ACC112 (cell line): ENCODE measurements around the gene NNMT.

Source experiments
- H2AFZ ChIP-seq: fragments of 200-600 bp; sonication (generic); one replicate; pipeline ENCODE4 v1.6.0; 2017; ENCODE audit warnings: antibody characterized with exemption, low read length; ENCODE audit not compliant: unreplicated experiment
- H3K27ac ChIP-seq: fragments of 200-600 bp; sonication (generic); 2 replicates; pipeline ENCODE4 v1.5.1; 2014; ENCODE audit warnings: low read depth, mild to moderate bottlenecking, antibody characterized with exemption, low read length, moderate library complexity
- H3K27me3 ChIP-seq: fragments of 200-600 bp; sonication (generic); 2 replicates; pipeline ENCODE4 v1.6.1; 2014; ENCODE audit warnings: mild to moderate bottlenecking, antibody characterized with exemption, low read length, moderate library complexity, mixed read lengths; ENCODE audit not compliant: insufficient read depth
- H3K36me3 ChIP-seq: fragments of 200-600 bp; sonication (generic); 2 replicates; pipeline ENCODE4 v1.6.1; 2016; ENCODE audit warnings: mild to moderate bottlenecking, antibody characterized with exemption, low read length, moderate library complexity, mixed read lengths; ENCODE audit not compliant: insufficient read depth
- H3K4me1 ChIP-seq: fragments of 200-600 bp; sonication (generic); one replicate; pipeline ENCODE4 v1.6.1; 2016; ENCODE audit warnings: low read length, mixed read lengths; ENCODE audit not compliant: insufficient read depth, unreplicated experiment, control insufficient read depth
- H3K4me3 ChIP-seq: fragments of 200-600 bp; sonication (generic); 2 replicates; pipeline ENCODE4 v1.5.1; 2014; ENCODE audit warnings: mild to moderate bottlenecking, low read depth, low read length
- H3K79me2 ChIP-seq: fragments of 200-600 bp; sonication (generic); one replicate; pipeline ENCODE4 v1.6.0; 2016; ENCODE audit warnings: low read length; ENCODE audit not compliant: control insufficient read depth, unreplicated experiment, insufficient read depth

The NNMT gene

GRCh38 chr11:114295676-114296604 is at the start of gene NNMT:
NNMT (plus strand) TSS chr11:114296399; CDS start chr11:114296557, 158 bp downstream.
- Histone ChIP-seq H3K27ac (peak within 1 kb of the TSS; percentile 100), H3K4me3 (peak within 1 kb of the TSS; percentile 89), H3K27me3 (no peaks in the 10 kb centered on the region), H2AFZ (no peak within 1 kb of the TSS), H3K79me2 (peaks cover 46% of the 10 kb centered on the region), H3K36me3 (peaks cover 34% of the 10 kb centered on the region), H3K4me1 (peaks cover 39% of the 10 kb centered on the region)

GRCh38 chr11:114247070-114247789 is 49.0 kb upstream of the NNMT start:
- Histone ChIP-seq H3K4me1 (no peaks in the 10 kb centered on the region), H3K27ac (no peak overlapping the region), H3K79me2 (no peaks in the 10 kb centered on the region), H3K4me3 (no peak overlapping the region), H2AFZ (no peak overlapping the region), H3K36me3 (peaks cover 27% of the 10 kb centered on the region; the same call in 1 of the 2 replicates), H3K27me3 (no peaks in the 10 kb centered on the region)

- Histone ChIP-seq H3K4me3 (no peak overlapping the region), H2AFZ (no peak overlapping the region), H3K79me2 (no peaks in the 10 kb centered on the region), H3K36me3 (peaks cover 17% of the 10 kb centered on the region; the same call in 1 of the 2 replicates), H3K27ac (no peak overlapping the region), H3K27me3 (no peaks in the 10 kb centered on the region), H3K4me1 (no peaks in the 10 kb centered on the region)
Observed at GRCh38 chr11:114250180-114250579, 46.0 kb upstream of the NNMT start.

DNA sequence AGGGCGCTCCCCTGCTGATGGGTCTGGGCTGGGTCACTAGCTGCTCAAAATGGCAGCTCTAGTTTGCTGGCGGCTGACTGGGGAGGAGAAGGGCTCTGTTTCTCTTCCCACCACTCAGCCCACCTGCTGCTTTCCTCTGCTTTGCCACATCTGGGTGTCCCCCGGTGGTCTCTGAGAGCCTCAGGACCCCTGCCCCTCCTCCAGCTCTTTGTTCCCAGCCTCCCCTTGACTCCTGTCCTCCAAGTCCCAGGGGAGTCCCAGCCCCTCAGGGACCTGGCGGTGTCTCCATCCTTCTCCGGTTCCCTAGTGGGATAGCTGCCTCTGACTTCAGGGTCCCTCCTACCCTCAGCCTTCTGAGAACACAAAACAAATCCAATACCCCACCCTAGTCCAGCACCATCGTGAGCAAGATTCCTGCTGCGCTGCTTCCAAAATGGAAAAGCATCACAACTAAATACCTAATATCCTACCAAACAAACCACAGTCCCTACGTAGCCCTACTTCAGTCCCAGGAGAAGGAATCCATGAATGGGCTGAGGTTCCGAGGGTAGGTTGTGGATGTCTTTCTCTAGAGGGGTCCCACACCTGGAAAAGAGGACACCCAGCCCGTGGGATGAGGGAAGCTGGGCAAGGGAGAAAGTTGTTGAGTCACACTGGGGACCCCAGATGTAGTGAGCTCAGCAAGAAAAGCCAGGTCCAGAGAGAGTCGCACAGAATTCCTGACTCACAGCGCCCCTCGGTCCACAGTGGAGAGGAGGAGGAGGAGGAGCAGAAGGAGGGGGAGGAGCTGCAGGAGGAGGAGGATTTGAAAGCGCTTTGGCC is 45.0 kb upstream of the NNMT start:
- no peaks in the 10 kb centered on the region for H3K4me1 ChIP-seq
- no peaks in the 10 kb centered on the region for H3K27me3 ChIP-seq
- H3K79me2 ChIP-seq = no peaks in the 10 kb centered on the region
- no peak overlapping the region for H2AFZ ChIP-seq
- no peak overlapping the region for H3K27ac ChIP-seq
- no peak overlapping the region for H3K4me3 ChIP-seq
- H3K36me3 ChIP-seq = peaks cover 9% of the 10 kb centered on the region

- H2AFZ ChIP-seq = no peak overlapping the region
- H3K4me1 ChIP-seq = peaks cover 1% of the 10 kb centered on the region
- H3K79me2 ChIP-seq = no peaks in the 10 kb centered on the region
- no peak overlapping the region for H3K4me3 ChIP-seq
- no peaks in the 10 kb centered on the region for H3K27me3 ChIP-seq
- H3K36me3 ChIP-seq = peaks cover 8% of the 10 kb centered on the region
- H3K27ac ChIP-seq = no peak overlapping the region
Observed at GRCh38 chr11:114251815-114252337, 44.3 kb upstream of the NNMT start.

DNA sequence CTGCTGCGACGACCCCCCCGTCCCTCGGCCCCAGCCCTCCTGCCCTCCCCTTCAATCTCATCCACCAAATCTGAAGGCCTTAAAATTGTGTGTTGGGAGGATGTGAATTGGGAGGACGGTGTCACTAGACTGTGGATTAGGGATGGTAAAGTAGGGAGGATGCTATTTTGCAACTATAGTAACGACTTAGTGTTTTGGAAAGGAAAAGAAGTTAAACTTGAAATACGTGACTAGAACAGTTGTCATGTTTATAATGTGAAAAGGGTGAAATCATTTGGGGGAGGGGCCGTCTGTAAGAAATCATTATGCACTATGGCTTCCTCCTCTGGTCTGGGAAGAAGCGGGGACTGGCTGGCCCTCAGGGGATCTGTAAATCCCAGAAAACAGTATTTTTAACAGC is 43.4 kb upstream of the NNMT start:
- Histone ChIP-seq H3K36me3 (peaks cover 3% of the 10 kb centered on the region; the same call in 1 of the 2 replicates), H3K4me3 (no peak overlapping the region), H3K27ac (no peak overlapping the region), H3K4me1 (peaks cover 10% of the 10 kb centered on the region), H3K79me2 (no peaks in the 10 kb centered on the region), H2AFZ (no peak overlapping the region), H3K27me3 (no peaks in the 10 kb centered on the region)

GRCh38 chr11:114253771-114254170 is 42.4 kb upstream of the NNMT start:
- no peak overlapping the region for H3K27ac ChIP-seq
- no peak overlapping the region for H2AFZ ChIP-seq
- H3K79me2 ChIP-seq = no peaks in the 10 kb centered on the region
- peaks cover 20% of the 10 kb centered on the region for H3K4me1 ChIP-seq
- H3K4me3 ChIP-seq = no peak overlapping the region
- no peaks in the 10 kb centered on the region for H3K27me3 ChIP-seq
- peaks cover 3% of the 10 kb centered on the region; the same call in 1 of the 2 replicates for H3K36me3 ChIP-seq

DNA sequence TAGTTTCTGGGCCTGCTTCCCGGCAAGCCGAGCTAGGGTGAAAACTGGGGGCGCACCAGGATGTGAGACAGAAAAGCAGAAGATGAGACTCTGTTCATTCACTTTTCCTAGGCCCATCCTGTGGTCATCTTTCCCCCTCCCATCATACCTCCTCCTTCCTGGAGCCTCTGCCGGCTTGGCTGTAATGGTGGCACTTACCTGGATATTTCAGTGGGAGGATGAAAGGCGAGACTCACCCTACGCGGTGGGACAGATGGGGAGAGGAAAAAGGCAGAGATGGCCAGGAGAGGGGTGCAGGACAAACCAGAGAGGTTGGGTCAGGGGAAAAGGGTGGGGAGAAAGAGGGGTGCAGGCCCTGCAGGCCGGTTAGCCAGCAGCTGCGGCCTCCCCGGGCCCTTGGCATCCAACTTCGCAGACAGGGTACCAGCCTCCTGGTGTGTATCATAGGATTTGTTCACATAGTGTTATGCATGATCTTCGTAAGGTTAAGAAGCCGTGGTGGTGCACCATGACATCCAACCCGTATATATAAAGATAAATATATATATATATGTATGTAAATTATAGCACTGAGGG is 41.5 kb upstream of the NNMT start:
- Histone ChIP-seq H3K36me3 (peaks cover 3% of the 10 kb centered on the region; the same call in 1 of the 2 replicates), H2AFZ (no peak overlapping the region), H3K27ac (no peak overlapping the region), H3K4me1 (peaks cover 21% of the 10 kb centered on the region), H3K79me2 (no peaks in the 10 kb centered on the region), H3K4me3 (no peak overlapping the region), H3K27me3 (no peaks in the 10 kb centered on the region)

GRCh38 chr11:114255289-114255688 is 40.9 kb upstream of the NNMT start:
- H3K36me3 ChIP-seq = peaks cover 3% of the 10 kb centered on the region; the same call in 1 of the 2 replicates
- no peak overlapping the region for H3K27ac ChIP-seq
- no peak overlapping the region for H3K4me3 ChIP-seq
- peaks cover 21% of the 10 kb centered on the region for H3K4me1 ChIP-seq
- H3K27me3 ChIP-seq = no peaks in the 10 kb centered on the region
- no peaks in the 10 kb centered on the region for H3K79me2 ChIP-seq
- H2AFZ ChIP-seq = no peak overlapping the region
